MM.1S (cell line): ENCODE measurements around the gene PRX.

ENCODE experiments used
- CTCF ChIP-seq: fragments of 300-600 bp; sonication (generic); IDR thresholded peaks from 2 replicates; pipeline ENCODE4 v1.5.1; 2016; ENCODE audit warnings: antibody characterized with exemption, low read length, mixed read lengths
- EZH2 ChIP-seq: fragments of 300-600 bp; sonication (generic); optimal IDR thresholded peaks from 2 replicates; pipeline ENCODE3; 2017; ENCODE audit warnings: low read depth, mild to moderate bottlenecking, antibody characterized with exemption, low read length, mixed read lengths

GRCh38 chr19:40414542-40415535 lies 1.7 kb upstream of the PRX start:
- TF ChIP-seq CTCF (no peak), EZH2 (no peak)
